Type B pancreatic cell (in vitro differentiated cells): ENCODE results near the gene ZFP3. TPM values are rescaled to one million over a fixed set of nuclear protein-coding genes. Genes with fewer than 3 reads are reported as not detected.

Source experiments
- total RNA-seq: library from RNA; stranded (reverse); gene quantifications from 2 replicates; pipeline ENCODE4 v1.2.1, GENCODE V29; 2021; ENCODE audit warnings: low replicate concordance

The ZFP3 gene
- total RNA-seq, 1 donor from 2014 or later = 0.53 TPM

Other genes with a start within 250 kb of the ZFP3 start
- 111 and 204 TPM in 2 replicates for gene MINK1, start 245.1 kb upstream of the ZFP3 start, total RNA-seq
- gene C17orf107, start 178.9 kb upstream of the ZFP3 start, total RNA-seq = 4.4 and 9.3 TPM in 2 replicates
- 0.27 and 0.52 TPM in 2 replicates for gene CHRNE, start 175.4 kb upstream of the ZFP3 start, total RNA-seq
- gene GP1BA, start 146.2 kb upstream of the ZFP3 start, total RNA-seq = not detected in 2 replicates
- 60.2 and 63.6 TPM in 2 replicates for gene SLC25A11, start 138.4 kb upstream of the ZFP3 start, total RNA-seq
- 98.8 and 132 TPM in 2 replicates for gene RNF167, start 138.2 kb upstream of the ZFP3 start, total RNA-seq
- gene PFN1, start 129.9 kb upstream of the ZFP3 start, total RNA-seq = 404 and 455 TPM in 2 replicates
- 4.8 and 24.0 TPM in 2 replicates for gene ENO3, start 127.3 kb upstream of the ZFP3 start, total RNA-seq
- 60.5 and 73.1 TPM in 2 replicates for gene SPAG7, start 110.7 kb upstream of the ZFP3 start, total RNA-seq
- gene CAMTA2, start 90.8 kb upstream of the ZFP3 start, total RNA-seq = 26.3 and 35.6 TPM in 2 replicates
- 0.72 and 0.86 TPM in 2 replicates for gene INCA1, start 80.9 kb upstream of the ZFP3 start, total RNA-seq
- gene KIF1C, start 80.5 kb upstream of the ZFP3 start, total RNA-seq = 102 and 130 TPM in 2 replicates
- gene SLC52A1, start 43.0 kb upstream of the ZFP3 start, total RNA-seq = 0.19 and 1.5 TPM in 2 replicates
- 16.2 and 25.8 TPM in 2 replicates for gene ZNF232, start 33.4 kb downstream of the ZFP3 start, total RNA-seq
- gene USP6, start 37.6 kb downstream of the ZFP3 start, total RNA-seq = 0.07 and 0.22 TPM in 2 replicates
- gene ZNF594, start 113.4 kb downstream of the ZFP3 start, total RNA-seq = 8.9 and 20.3 TPM in 2 replicates
- gene SCIMP, start 156.4 kb downstream of the ZFP3 start, total RNA-seq = not detected in 2 replicates
- 32.3 and 43.7 TPM in 2 replicates for gene RABEP1, start 203.8 kb downstream of the ZFP3 start, total RNA-seq